ENCODE data around the gene CANT1. TPM values are rescaled to one million over a fixed set of nuclear protein-coding genes. Genes with fewer than 3 reads are reported as not detected.

CANT1 gene
- total RNA-seq, 2 donors from 2014 or later: 247 to 390 TPM

DNA sequence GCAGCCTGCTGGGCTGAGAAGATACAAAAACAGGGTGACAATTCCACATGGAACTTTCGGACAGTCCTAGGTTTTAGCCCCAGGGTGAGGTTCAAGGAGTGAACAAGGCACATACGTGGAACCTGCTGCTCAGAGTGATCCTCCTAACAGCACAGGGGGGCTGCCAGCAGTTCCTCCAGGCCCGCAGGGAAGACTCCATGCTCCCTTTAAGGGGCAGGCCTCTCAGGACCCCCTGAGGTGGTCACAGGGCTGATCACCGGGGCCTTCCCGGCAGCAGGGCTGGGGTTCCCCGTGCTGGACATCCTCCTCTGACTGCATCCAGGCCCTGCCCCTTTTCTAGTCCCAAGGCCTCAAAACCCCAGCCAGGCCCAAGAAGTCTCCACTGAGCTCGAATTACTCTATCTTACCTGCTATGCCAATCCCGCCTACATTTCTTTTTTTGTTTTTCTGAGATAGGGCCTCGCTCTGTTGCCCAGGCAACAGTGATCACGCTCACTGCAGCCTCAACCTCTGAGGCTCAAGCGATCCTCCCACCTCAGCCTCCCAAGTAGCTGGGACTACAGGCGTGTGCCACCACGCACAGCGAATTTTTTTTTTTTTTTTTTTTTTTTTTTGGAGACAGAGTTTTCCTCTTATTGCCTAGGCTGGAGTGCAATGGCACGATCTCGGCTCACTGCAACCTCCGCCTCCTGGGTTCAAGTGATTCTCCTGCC lies 10.4 kb downstream of the CANT1 start:
- intact Hi-C loops (cut with DNase I): no loop called here
- H3K36me3 ChIP-seq: no peaks in the 10 kb centered on the region
- H3K27ac ChIP-seq: peak overlapping the region; percentile 87

DNA sequence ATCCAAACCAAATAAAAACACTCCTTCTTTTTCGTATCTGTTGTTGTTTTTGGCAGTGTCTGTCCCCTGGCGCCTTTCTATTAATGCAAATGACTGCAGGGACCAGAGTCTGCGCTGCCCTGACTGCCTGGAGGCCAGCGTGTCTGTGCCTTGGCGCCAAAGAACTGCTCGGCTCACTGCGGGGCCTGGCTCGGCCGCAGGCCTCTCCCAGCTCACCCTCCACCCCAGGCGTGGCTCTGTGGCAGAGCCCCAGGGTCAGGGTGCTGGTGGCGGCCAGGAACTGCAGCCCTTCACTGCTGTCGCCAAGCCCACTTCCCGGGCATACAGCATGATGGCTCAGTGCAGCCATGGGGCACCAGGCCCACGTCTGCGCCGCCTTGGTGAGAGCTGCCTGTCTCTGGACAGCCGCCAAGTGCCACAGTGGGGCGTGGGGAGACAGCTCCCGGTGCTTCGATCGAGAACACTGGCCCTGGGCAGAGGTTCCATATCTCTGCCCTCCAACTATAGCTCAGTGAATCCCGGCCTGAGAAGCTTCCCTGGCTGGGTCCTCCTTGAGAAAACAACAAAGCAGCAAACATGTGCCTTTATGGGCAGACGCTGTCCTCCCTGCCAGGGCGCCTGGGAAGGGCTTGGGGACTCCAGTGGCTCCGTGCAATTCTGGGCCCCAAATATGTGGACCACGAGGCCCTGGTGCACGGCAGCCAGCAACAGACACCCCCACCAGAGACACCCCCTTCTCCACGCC lies 11.1 kb downstream of the CANT1 start:
- Histone ChIP-seq H3K27me3 (no peaks in the 10 kb centered on the region), H3K4me1 (peaks cover 44% of the 10 kb centered on the region), H3K4me3 (no peak overlapping the region), H3K27ac (peak overlapping the region; percentile 87), H3K9me3 (no peaks in the 10 kb centered on the region), H3K9ac (ENCODE audit: low read depth in 2 of 2, low read length in 2 of 2) (peak overlapping the region; percentile 31 to 88), H3K36me3 (no peaks in the 10 kb centered on the region)
- peak; percentile 88 for DNase-seq
- intact Hi-C loops (cut with DNase I): no loop called here
- TF ChIP-seq CTCF (IDR thresholded peaks at IDR 0.05): no peak

More for the DNA sequence above, 10.4 kb downstream of the CANT1 start:
- H3K9me3 ChIP-seq: no peaks in the 10 kb centered on the region
- peaks cover 42% of the 10 kb centered on the region for H3K4me1 ChIP-seq
- no peaks in the 10 kb centered on the region for H3K27me3 ChIP-seq
- TF ChIP-seq CTCF (IDR thresholded peaks at IDR 0.05): no peak
- no peak for DNase-seq
- H3K9ac ChIP-seq (ENCODE audit: low read depth in 2 of 2, low read length in 2 of 2): peak overlapping the region in 1 of 2 donors; percentile 88
- H3K4me3 ChIP-seq: no peak overlapping the region

GRCh38 chr17:78997881-78998280 lies 11.7 kb downstream of the CANT1 start:
- Histone ChIP-seq H3K27me3 (no peaks in the 10 kb centered on the region), H3K9me3 (no peaks in the 10 kb centered on the region), H3K36me3 (no peaks in the 10 kb centered on the region), H3K9ac (ENCODE audit: low read depth in 2 of 2, low read length in 2 of 2) (peak overlapping the region in 1 of 2 donors; percentile 88), H3K4me3 (no peak overlapping the region), H3K27ac (peak overlapping the region; percentile 87), H3K4me1 (peaks cover 44% of the 10 kb centered on the region)
- TF ChIP-seq CTCF (IDR thresholded peaks at IDR 0.05): no peak
- peak; percentile 53 for DNase-seq
- intact Hi-C loops (cut with DNase I): no loop called here

DNA sequence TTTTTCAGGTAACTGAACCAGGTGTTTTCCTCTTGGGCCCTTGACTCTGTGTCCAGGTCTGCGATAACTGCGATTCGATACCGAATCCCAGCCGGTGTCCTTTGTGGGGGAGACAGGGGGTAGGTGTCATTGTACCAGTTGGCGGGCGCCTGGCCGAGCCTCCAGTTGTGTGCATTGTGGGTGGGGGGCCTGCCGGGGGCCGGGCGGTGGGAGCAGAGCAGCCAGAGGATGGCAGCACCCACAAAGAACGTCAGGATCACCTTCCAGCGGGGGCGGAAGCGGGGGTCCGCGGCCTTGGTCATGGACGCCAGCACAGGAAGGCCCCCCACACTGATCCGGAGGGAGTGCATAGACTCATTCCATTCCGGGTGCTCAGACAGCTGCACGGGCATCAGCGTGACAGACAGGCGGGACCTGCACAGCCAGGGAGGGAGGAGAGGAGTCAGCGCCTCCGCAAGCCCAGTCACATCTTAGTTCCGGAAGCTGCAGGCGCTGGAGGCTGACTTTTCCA lies 12.3 kb downstream of the CANT1 start:
- H3K9me3 ChIP-seq: no peaks in the 10 kb centered on the region
- H3K27ac ChIP-seq: peak overlapping the region; percentile 87
- H3K27me3 ChIP-seq: no peaks in the 10 kb centered on the region
- intact Hi-C loops (cut with DNase I): no loop called here
- H3K36me3 ChIP-seq: no peaks in the 10 kb centered on the region
- H3K9ac ChIP-seq (ENCODE audit: low read depth in 2 of 2, low read length in 2 of 2): peak overlapping the region; percentile 26 to 88
- H3K4me1 ChIP-seq: peaks cover 44% of the 10 kb centered on the region
- no peak overlapping the region for H3K4me3 ChIP-seq
- peak; percentile 32 for DNase-seq
- no peak for TF ChIP-seq CTCF (IDR thresholded peaks at IDR 0.05)

GRCh38 chr17:78996781-78997201 lies 12.8 kb downstream of the CANT1 start:
- Histone ChIP-seq H3K9me3 (no peaks in the 10 kb centered on the region), H3K4me3 (no peak overlapping the region), H3K36me3 (peaks cover under 1% of the 10 kb centered on the region), H3K4me1 (peaks cover 44% of the 10 kb centered on the region), H3K27ac (peak overlapping the region; percentile 87), H3K9ac (ENCODE audit: low read depth in 2 of 2, low read length in 2 of 2) (peak overlapping the region; percentile 26 to 88), H3K27me3 (no peaks in the 10 kb centered on the region)
- peak; percentile 30 for DNase-seq
- TF ChIP-seq CTCF (IDR thresholded peaks at IDR 0.05): no peak
- intact Hi-C loops (cut with DNase I): no loop called here
